Smooth muscle cell of the brain vasculature (primary cell): ENCODE data around the gene GPR52.
"Not testable (repeated sequence)": the region's sequence is repeated elsewhere in the genome, so short reads cannot be mapped to it uniquely, and the experiment has no call there.

ENCODE experiments used
- DNase-seq: peaks from one replicate; pipeline ENCODE4 v3.0.0-alpha.2; 2012; ENCODE audit warnings: low read depth, low spot score

The GPR52 gene

GRCh38 chr1:174447866-174448530 is at the start of gene GPR52:
Gene GPR52, plus strand, starts transcription at chr1:174447964. Its CDS starts 148 bp downstream, at chr1:174448112.
- DNase-seq: no peak

- DNase-seq: no peak
Measured at GRCh38 chr1:174398246-174398645, 49.5 kb upstream of the GPR52 start.

GRCh38 chr1:174399211-174399610 is 48.6 kb upstream of the GPR52 start:
- no peak for DNase-seq

- DNase-seq: no peak
Measured at GRCh38 chr1:174401075-174401474, 46.7 kb upstream of the GPR52 start.

GRCh38 chr1:174405219-174405618 is 42.5 kb upstream of the GPR52 start:
- DNase-seq: no peak

GRCh38 chr1:174406421-174406820 is 41.3 kb upstream of the GPR52 start:
- DNase-seq: no peak

- no peak for DNase-seq
Measured at GRCh38 chr1:174407665-174408064, 40.1 kb upstream of the GPR52 start.

GRCh38 chr1:174408146-174408545 is 39.6 kb upstream of the GPR52 start:
- DNase-seq: no peak

GRCh38 chr1:174409801-174410200 is 38.0 kb upstream of the GPR52 start:
- not testable (repeated sequence) for DNase-seq

GRCh38 chr1:174413632-174414031 is 34.1 kb upstream of the GPR52 start:
- DNase-seq: no peak

- no peak for DNase-seq
Measured at GRCh38 chr1:174414203-174414602, 33.6 kb upstream of the GPR52 start.

- no peak for DNase-seq
Measured at GRCh38 chr1:174415506-174415905, 32.3 kb upstream of the GPR52 start.

GRCh38 chr1:174417921-174418320 is 29.8 kb upstream of the GPR52 start:
- no peak for DNase-seq

- DNase-seq: no peak
Measured at GRCh38 chr1:174425121-174425520, 22.6 kb upstream of the GPR52 start.

- no peak for DNase-seq
Measured at GRCh38 chr1:174426153-174426552, 21.6 kb upstream of the GPR52 start.

GRCh38 chr1:174428033-174428432 is 19.7 kb upstream of the GPR52 start:
- no peak for DNase-seq

GRCh38 chr1:174428739-174429138 is 19.0 kb upstream of the GPR52 start:
- DNase-seq: no peak

GRCh38 chr1:174433451-174433850 is 14.3 kb upstream of the GPR52 start:
- no peak for DNase-seq

- no peak for DNase-seq
Measured at GRCh38 chr1:174445351-174445750, 2.4 kb upstream of the GPR52 start.

GRCh38 chr1:174445817-174446216 is 1.9 kb upstream of the GPR52 start:
- no peak for DNase-seq

GRCh38 chr1:174448531-174448883 is 743 bp downstream of the GPR52 start:
- no peak for DNase-seq

- DNase-seq: no peak
Measured at GRCh38 chr1:174448974-174449373, 1.2 kb downstream of the GPR52 start.

- DNase-seq: no peak
Measured at GRCh38 chr1:174451408-174451807, 3.6 kb downstream of the GPR52 start.

GRCh38 chr1:174465855-174466254 is 18.1 kb downstream of the GPR52 start:
- DNase-seq: no peak
